ENCODE measurements around the gene NEURL1.

Gene NEURL1

DNA sequence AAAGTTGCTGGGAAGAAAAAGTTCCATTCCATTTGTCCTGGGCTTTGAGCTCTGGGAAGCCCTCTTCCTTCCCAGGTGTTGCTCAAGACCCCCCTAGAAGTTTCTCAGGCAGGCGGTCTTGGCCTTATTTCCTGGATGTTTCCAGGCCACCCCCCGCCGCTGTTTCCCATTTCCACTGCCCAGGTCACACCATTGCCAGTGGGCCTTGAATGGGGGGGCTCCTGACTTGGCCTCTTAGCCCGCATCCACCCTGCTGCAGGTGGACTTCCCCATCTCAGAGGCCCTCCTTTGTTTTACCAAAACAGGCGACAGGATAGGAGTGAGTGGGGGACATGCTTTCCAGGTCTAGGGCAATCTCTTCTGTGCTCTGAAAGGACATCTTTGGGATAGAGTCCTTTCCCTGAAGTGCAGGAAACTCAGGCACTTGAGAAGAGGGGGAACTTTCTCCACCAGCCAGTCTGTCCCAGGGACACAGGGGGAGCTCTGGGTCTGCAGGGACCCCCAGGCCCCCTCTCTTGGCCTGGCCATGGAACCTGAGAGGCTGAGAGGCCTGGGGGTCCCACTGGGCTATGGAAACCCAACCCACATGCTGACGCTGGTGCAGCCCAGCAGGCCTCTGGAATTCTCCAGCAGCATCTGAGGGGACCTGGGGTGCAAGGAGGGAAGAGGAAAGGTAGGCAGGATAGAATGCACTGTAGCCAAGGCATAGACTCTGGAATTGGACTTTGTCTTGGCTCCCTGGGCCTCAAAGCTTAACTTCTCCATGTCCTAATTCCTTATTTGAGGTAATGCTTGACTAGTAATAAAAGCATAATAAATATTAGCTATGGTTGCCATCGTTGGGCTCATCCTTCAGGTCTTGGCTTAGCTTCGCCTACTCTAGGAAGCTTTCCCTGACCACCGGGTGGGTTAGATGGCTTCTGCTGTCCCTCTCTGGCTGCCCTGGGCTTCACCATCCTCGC, 17.6 kb downstream of the NEURL1 start:
- TF ChIP-seq, protein P1, sequence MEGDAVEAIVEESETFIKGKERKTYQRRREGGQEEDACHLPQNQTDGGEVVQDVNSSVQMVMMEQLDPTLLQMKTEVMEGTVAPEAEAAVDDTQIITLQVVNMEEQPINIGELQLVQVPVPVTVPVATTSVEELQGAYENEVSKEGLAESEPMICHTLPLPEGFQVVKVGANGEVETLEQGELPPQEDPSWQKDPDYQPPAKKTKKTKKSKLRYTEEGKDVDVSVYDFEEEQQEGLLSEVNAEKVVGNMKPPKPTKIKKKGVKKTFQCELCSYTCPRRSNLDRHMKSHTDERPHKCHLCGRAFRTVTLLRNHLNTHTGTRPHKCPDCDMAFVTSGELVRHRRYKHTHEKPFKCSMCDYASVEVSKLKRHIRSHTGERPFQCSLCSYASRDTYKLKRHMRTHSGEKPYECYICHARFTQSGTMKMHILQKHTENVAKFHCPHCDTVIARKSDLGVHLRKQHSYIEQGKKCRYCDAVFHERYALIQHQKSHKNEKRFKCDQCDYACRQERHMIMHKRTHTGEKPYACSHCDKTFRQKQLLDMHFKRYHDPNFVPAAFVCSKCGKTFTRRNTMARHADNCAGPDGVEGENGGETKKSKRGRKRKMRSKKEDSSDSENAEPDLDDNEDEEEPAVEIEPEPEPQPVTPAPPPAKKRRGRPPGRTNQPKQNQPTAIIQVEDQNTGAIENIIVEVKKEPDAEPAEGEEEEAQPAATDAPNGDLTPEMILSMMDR (conservative IDR thresholded peaks at IDR 0.05; ENCODE audit: low read depth, low read length) = no peak
- H3K4me3 ChIP-seq (ENCODE audit: low read depth, low read length) = no peak overlapping the region
- no peak for DNase-seq (ENCODE audit: low read depth)

DNA sequence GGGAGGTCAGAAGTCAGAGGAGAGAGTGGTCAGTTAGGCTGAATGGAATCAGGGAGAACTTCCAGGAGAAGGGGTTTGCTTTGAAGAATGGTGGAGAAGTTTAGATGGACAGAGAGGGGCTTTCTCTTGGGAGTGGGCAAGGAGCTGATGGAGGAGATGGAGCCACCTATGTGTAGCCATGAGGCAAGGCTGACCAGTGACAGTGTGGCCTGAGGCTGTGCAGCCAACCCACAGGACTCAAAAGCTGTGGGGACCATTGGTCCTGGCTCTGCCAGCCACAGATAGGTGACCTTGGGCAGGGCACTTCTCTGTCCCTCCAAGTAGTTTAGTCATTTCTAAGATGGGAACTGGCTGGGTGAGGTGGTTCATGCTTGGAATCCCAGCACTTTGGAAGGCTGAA, 18.7 kb downstream of the NEURL1 start:
- H3K4me3 ChIP-seq (ENCODE audit: low read depth, low read length) = no peak overlapping the region
- no peak for DNase-seq (ENCODE audit: low read depth)
- TF ChIP-seq, protein P1 (conservative IDR thresholded peaks at IDR 0.05; ENCODE audit: low read depth, low read length) = no peak

DNA sequence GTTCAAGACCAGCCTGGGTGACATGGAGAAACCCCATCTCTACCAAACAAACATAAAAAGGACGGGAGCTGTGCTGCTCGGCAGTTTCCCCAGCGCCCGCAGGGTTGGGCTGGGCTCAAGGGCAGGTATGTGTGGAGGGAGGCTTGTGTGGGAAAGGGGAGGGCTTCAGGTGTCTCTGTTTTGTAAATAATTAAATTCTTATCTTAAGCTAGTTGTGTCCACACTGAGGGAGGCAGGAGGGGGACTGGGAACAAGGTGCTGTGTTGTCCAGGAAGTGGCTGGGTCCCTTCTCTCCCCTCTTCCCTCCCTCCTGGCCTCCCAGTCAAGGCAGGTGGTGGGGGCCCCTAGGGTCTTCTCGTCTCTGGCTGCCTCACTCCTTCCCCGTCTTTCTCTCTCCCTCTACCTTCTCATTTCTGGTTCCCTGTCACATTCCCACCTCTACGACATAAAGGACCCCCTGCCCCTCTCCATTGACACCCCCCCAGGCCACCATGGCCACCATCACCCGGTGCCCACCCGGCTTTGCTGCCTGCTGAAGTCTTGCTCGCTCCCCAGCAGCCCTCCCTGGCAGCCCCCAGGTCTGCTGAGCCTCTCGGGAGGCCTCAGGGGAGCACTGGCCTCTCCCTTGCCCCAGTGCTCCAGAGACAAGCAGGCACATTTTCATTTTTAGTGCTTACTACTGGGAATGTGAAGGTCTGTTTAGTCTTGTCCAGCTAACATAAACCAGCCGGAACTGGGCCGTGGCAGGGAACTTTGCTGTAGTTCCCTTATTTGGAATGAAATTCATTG, 19.3 kb downstream of the NEURL1 start:
- TF ChIP-seq, protein P1 (conservative IDR thresholded peaks at IDR 0.05; ENCODE audit: low read depth, low read length) = no peak
- H3K4me3 ChIP-seq (ENCODE audit: low read depth, low read length) = no peak overlapping the region
- no peak for DNase-seq (ENCODE audit: low read depth)

DNA sequence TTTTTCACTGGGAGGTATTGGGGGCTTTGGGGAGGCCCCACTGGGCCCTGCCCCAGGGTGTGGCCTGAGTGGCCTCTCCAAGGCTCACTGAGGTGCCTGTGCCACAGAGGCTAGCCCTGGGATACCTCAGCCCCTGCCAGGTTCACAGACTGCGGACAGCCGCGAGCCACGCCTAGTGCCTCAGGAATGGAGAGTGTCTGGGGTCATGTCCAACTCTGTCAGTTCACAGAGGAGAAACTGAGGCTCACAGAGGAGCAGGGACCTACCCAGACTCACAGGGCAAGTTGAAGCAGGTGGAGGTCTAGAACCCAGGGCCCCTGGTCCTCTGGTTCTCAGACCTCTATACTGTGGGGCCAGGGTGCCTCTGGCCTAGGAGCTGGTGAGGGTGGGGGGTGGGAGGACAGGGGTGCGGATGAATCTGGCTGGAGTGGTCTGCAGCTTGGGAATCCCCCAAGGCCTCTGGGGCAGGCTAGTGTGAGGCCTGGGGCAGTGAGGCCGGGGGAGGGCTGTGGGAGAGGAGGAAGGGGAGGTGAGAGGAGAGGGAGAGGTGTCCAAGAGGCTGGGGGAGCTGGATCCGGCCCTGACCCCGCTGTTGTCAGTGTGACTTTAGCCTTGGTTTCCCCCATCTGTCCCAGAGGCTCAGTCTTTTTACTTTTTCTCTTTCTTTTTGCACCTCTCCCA, 20.0 kb downstream of the NEURL1 start:
- TF ChIP-seq, protein P1 (conservative IDR thresholded peaks at IDR 0.05; ENCODE audit: low read depth, low read length) = no peak
- no peak overlapping the region for H3K4me3 ChIP-seq (ENCODE audit: low read depth, low read length)
- DNase-seq (ENCODE audit: low read depth) = no peak

DNA sequence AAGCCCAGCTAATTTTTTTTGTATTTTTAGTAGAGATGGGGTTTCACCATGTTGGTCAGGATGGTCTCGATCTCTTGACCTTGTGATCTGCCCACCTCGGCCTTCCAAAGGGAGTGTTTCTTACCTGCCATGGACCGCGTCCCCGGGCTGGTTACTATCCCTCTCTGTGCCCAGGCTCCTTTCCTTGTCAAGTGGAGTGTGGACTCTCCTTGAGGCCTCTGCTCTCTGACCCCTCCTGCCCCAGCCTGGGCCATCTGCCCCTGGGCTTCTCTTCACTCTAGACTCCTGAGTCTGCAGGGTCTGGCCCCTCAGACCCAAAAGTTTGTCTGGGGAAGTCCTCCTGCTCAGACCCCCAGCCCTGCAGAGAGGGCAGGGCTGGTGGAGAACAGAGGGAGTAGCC, 20.7 kb downstream of the NEURL1 start:
- no peak for DNase-seq (ENCODE audit: low read depth)
- no peak overlapping the region for H3K4me3 ChIP-seq (ENCODE audit: low read depth, low read length)
- TF ChIP-seq, protein P1 (conservative IDR thresholded peaks at IDR 0.05; ENCODE audit: low read depth, low read length) = no peak

DNA sequence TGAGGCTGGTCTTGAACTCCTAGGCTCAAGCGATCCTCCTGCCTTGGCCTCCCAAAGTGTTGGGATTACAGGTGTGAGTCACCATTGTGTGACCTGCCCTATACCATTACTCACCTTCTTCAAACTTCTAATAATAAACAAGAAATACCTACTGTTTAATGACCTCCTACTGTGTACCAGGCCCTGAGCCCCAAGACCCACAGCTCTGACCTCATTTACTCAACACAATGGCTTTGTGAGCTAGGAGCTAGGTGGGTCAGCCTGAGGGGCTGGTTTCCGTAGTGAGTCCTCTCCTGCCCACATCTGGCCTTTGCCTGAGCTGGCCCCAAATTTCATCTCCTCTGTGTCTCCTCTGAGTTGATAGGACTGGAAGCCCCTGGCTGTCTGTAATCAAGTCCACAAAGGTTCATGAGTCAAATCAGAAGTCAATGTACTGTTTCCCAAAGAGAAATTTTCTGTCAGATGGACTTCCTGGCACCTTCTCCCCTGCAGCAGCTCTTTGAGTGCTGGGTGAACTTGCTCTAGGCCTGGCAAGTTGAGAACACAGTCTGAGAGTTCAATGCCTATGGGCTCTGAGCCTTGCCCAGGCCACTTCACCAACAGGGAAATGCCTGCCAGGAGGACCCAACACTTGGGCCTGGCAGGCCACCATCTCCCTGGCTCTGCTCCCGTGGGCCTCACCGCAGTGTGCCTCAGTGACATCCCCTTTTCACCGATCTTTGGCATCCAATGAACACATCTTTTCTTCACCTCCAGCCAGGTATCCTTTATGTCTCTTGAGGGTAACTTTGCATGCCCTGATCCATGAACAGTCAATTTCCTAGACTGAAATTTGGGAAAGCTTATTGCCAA, 24.0 kb downstream of the NEURL1 start:
- TF ChIP-seq, protein P1 (conservative IDR thresholded peaks at IDR 0.05; ENCODE audit: low read depth, low read length) = no peak
- DNase-seq (ENCODE audit: low read depth) = no peak
- H3K4me3 ChIP-seq (ENCODE audit: low read depth, low read length) = no peak overlapping the region
